Spleen (tissue), 11 donors: ENCODE measurements around the gene KANSL1L. TPM values are rescaled to one million over a fixed set of nuclear protein-coding genes. Genes with fewer than 3 reads are reported as not detected.
A peak's percentile ranks its signal among the peaks of the same experiment; 100 is the strongest.

Experiments used
- DNase-seq: peaks from one replicate; pipeline ENCODE4 v3.0.0-alpha.2; 2020
- H3K27ac ChIP-seq, 8 donors: fragments of 200-600 bp; sonication (generic) in 7 of 8; 1 replicate in 4 of 8; 2 replicates in 4 of 8; pipeline versions ENCODE4 v1.5.0 to v1.8.0; 2016 to 2021; ENCODE audit warnings: inconsistent platforms in 4 of 8, mild to moderate bottlenecking in 4 of 8, moderate library complexity in 1 of 8
- H3K27me3 ChIP-seq, 7 donors: fragments of 200-600 bp; sonication (generic) in 6 of 7; replicated peaks in 1 of 7; 1 replicate in 4 of 7; 2 replicates in 3 of 7; pipeline versions ENCODE4 v1.5.0 to v1.8.0; 2016 to 2021; ENCODE audit warnings: inconsistent platforms in 3 of 7, mild to moderate bottlenecking in 1 of 7
- H3K36me3 ChIP-seq, 6 donors: fragments of 200-600 bp; sonication (generic) in 5 of 6; 1 replicate in 4 of 6; 2 replicates in 2 of 6; pipeline versions ENCODE4 v1.5.0 to v1.8.0; 2016 to 2021; ENCODE audit warnings: inconsistent platforms in 2 of 6
- H3K4me1 ChIP-seq, 6 donors: fragments of 200-600 bp; sonication (generic) in 5 of 6; 1 replicate in 3 of 6; 2 replicates in 3 of 6; pipeline versions ENCODE4 v1.5.0 to v1.8.0; 2016 to 2021; ENCODE audit warnings: inconsistent platforms in 3 of 6
- H3K4me3 ChIP-seq, 8 donors: fragments of 200-600 bp; sonication (generic) in 7 of 8; 1 replicate in 4 of 8; 2 replicates in 4 of 8; pipeline versions ENCODE4 v1.5.0 to v1.8.0; 2016 to 2021; ENCODE audit warnings: inconsistent platforms in 4 of 8, mild to moderate bottlenecking in 4 of 8, moderate library complexity in 2 of 8
- H3K9me3 ChIP-seq, 8 donors: fragments of 200-600 bp; sonication (generic) in 7 of 8; 1 replicate in 4 of 8; 2 replicates in 4 of 8; pipeline versions ENCODE4 v1.5.0 to v1.8.0; 2016 to 2021; ENCODE audit warnings: inconsistent platforms in 4 of 8
- CTCF ChIP-seq, 11 experiments: fragments of 200-600 bp in 7 of 11; fragments of 450-650 bp in 4 of 11; sonication (generic) in 4 of 11; IDR thresholded peaks in 8 of 11; conservative IDR thresholded peaks in 3 of 11; 1 replicate in 7 of 11; 2 replicates in 4 of 11; pipeline versions ENCODE4 v1.4.0 to v1.8.0; 2016 to 2021; ENCODE audit warnings: antibody characterized with exemption in 11 of 11, inconsistent platforms in 4 of 11, mild to moderate bottlenecking in 1 of 11
- POLR2A ChIP-seq, 3 donors: fragments of 450-650 bp; IDR thresholded peaks; one replicate each; pipeline ENCODE4 v1.5.1; 2017; ENCODE audit warnings: antibody characterized with exemption in 3 of 3, mild to moderate bottlenecking in 1 of 3
- POLR2AphosphoS5 ChIP-seq, 3 donors: sonication (generic); formaldehyde crosslinking; IDR thresholded peaks; one replicate each; pipeline ENCODE4 v1.5.1; 2017; ENCODE audit warnings: antibody characterized with exemption in 3 of 3
- WGBS, 5 donors: extraction: QIAGEN DNeasy Blood & Tissue Kit in 3 of 5; methylation state at CpG; one replicate each; pipeline versions ENCODE4 v1.1.5 to v1.1.7; 2013 to 2018; 5-methylcytosine and 5-hydroxymethylcytosine counted together
- intact Hi-C: fragments of 100-400 bp; cut with DNase I; formaldehyde crosslinking; loops from one replicate; pipeline ENCODE4 v1.15.0; 2023; ENCODE audit warnings: low total_unique reads
- polyA plus RNA-seq, 3 donors: library from polyadenylated mRNA; stranded (reverse); fragments of 200-250 nt; gene quantifications; one replicate each; pipeline ENCODE4 v1.2.1, GENCODE V29; 2013
- total RNA-seq, 7 donors: library from RNA; depleted of rRNA in 3 of 7; stranded (reverse); fragments of >200 nt in 3 of 7; fragmentation: NEBNext Ultra II Directional in 4 of 7; extraction: Animal tissue kit (Norgen Biotek cat#: 25700) in 4 of 7; gene quantifications; one replicate each; pipeline versions ENCODE4 v1.1.0 to v1.2.1, GENCODE V29; 2016 to 2021
- donor health status: healthy with polysubstance abuse.
- donor health status: DM: no; HTN: no; CAD: no; lungs with moderate emphysema.
- donor health status: DM: no; HTN: no; CAD: no.
- donor health status: Bipolar disorder and iron deficiency.
- donor health status: healthy.
- donor health status: DM: no; HTN: no; CAD: no.
- donor health status: DM: yes; HTN: yes; CAD: no.

The KANSL1L gene
- total and polyA plus RNA-seq, 10 donors = 1.2 to 30.5 (median 15.3) TPM

- peaks cover 0 to 7% (median 0%) of the 10 kb centered on the region in 7 donors for H3K27me3 ChIP-seq
- no peaks in the 10 kb centered on the region for H3K9me3 ChIP-seq
- TF ChIP-seq POLR2AphosphoS5 (IDR thresholded peaks at IDR 0.05) (no peak), CTCF (IDR thresholded peaks at IDR 0.05 in 8 of 11, conservative IDR thresholded peaks at IDR 0.05 in 3 of 11) (peak in 9 of 11 experiments; percentile 8 to 74 (median 68))
- H3K4me1 ChIP-seq = peaks cover 0 to 7% (median 4%) of the 10 kb centered on the region in 6 donors
- H3K36me3 ChIP-seq = no peaks in the 10 kb centered on the region
- H3K27ac ChIP-seq = no peak overlapping the region
- DNase-seq = no peak
- H3K4me3 ChIP-seq = no peak overlapping the region
- intact Hi-C loops = loop anchor here (10.0 kb wide), 2 partner anchors 124 to 864 kb away; no protein-coding TSS in a partner anchor
These were observed 28.1 kb upstream of the KANSL1L start for GRCh38 chr2:210199186-210199765.

GRCh38 chr2:210198326-210198725 lies 27.1 kb upstream of the KANSL1L start:
- Histone ChIP-seq H3K9me3 (no peaks in the 10 kb centered on the region), H3K27ac (no peak overlapping the region), H3K27me3 (peaks cover 0 to 7% (median 0%) of the 10 kb centered on the region in 7 donors), H3K4me1 (peaks cover 0 to 7% (median 4%) of the 10 kb centered on the region in 6 donors), H3K36me3 (no peaks in the 10 kb centered on the region), H3K4me3 (no peak overlapping the region)
- 0 to 4% (median 3%) methylated on average over 1 of the region's 1 CpG for WGBS, 5 donors
- TF ChIP-seq CTCF (IDR thresholded peaks at IDR 0.05 in 8 of 11, conservative IDR thresholded peaks at IDR 0.05 in 3 of 11) (no peak), POLR2AphosphoS5 (IDR thresholded peaks at IDR 0.05) (no peak), POLR2A (IDR thresholded peaks at IDR 0.05) (no peak)
- intact Hi-C loops = loop anchor here (10.0 kb wide), 2 partner anchors 124 to 864 kb away; no protein-coding TSS in a partner anchor
- no peak for DNase-seq

- peaks cover 0 to 7% (median 4%) of the 10 kb centered on the region in 6 donors for H3K4me1 ChIP-seq
- no peaks in the 10 kb centered on the region for H3K36me3 ChIP-seq
- TF ChIP-seq POLR2AphosphoS5 (IDR thresholded peaks at IDR 0.05) = no peak
- no peak for TF ChIP-seq POLR2A (IDR thresholded peaks at IDR 0.05)
- no peak for TF ChIP-seq CTCF (IDR thresholded peaks at IDR 0.05 in 8 of 11, conservative IDR thresholded peaks at IDR 0.05 in 3 of 11)
- intact Hi-C loops = loop anchor here (10.0 kb wide), 2 partner anchors 123 to 863 kb away; no protein-coding TSS in a partner anchor
- DNase-seq = no peak
- no peak overlapping the region for H3K27ac ChIP-seq
- no peaks in the 10 kb centered on the region for H3K9me3 ChIP-seq
- WGBS, 5 donors = 85 to 91% (median 89%) methylated on average over 2 of the region's 2 CpGs
- H3K27me3 ChIP-seq = peaks cover 0 to 7% (median 0%) of the 10 kb centered on the region in 7 donors
- H3K4me3 ChIP-seq = no peak overlapping the region
These were observed 26.5 kb upstream of the KANSL1L start for GRCh38 chr2:210197720-210198119.

- 19 to 37% (median 31%) methylated on average over 8 of the region's 8 CpGs for WGBS, 5 donors
- Histone ChIP-seq H3K27ac (no peak overlapping the region), H3K27me3 (no peaks in the 10 kb centered on the region), H3K9me3 (no peaks in the 10 kb centered on the region), H3K4me3 (peak overlapping the region in 3 of 8 donors; percentile 19 to 30 (median 22)), H3K4me1 (peaks cover 0 to 7% (median 4%) of the 10 kb centered on the region in 6 donors), H3K36me3 (no peaks in the 10 kb centered on the region)
- DNase-seq = no peak
- intact Hi-C loops = loop anchor here (10.0 kb wide), 2 partner anchors 120 to 860 kb away; no protein-coding TSS in a partner anchor
- TF ChIP-seq CTCF (IDR thresholded peaks at IDR 0.05 in 8 of 11, conservative IDR thresholded peaks at IDR 0.05 in 3 of 11) (peak; percentile 35 to 76 (median 66)), POLR2AphosphoS5 (IDR thresholded peaks at IDR 0.05) (no peak)
These were observed 24.1 kb upstream of the KANSL1L start for GRCh38 chr2:210195101-210195852.
